Testis (tissue), 3 donors: ENCODE results near the gene SIK3. TPM values are rescaled to one million over a fixed set of nuclear protein-coding genes. Genes with fewer than 3 reads are reported as not detected.
"Not testable (repeated sequence)": the region's sequence is repeated elsewhere in the genome, so short reads cannot be mapped to it uniquely, and the experiment has no call there.

Experiments
- DNase-seq: peaks from one replicate; pipeline ENCODE4 v3.0.0-alpha.2; 2019
- H3K27ac ChIP-seq, 2 donors: fragments of 200-600 bp; sonication (generic); one replicate each; pipeline ENCODE4 v1.5.1; 2019
- H3K27me3 ChIP-seq: fragments of 200-600 bp; sonication (generic); one replicate; pipeline ENCODE4 v1.5.1; 2019
- H3K36me3 ChIP-seq: fragments of 200-600 bp; sonication (generic); one replicate; pipeline ENCODE4 v1.5.1; 2017; ENCODE audit warnings: low read depth; ENCODE audit errors: missing control alignments
- H3K4me1 ChIP-seq: fragments of 200-600 bp; sonication (generic); one replicate; pipeline ENCODE4 v1.5.1; 2019
- H3K4me3 ChIP-seq, 2 donors: fragments of 200-600 bp; sonication (generic); one replicate each; pipeline ENCODE4 v1.5.1; 2017 to 2019
- H3K9me3 ChIP-seq: fragments of 200-600 bp; sonication (generic); one replicate; pipeline ENCODE4 v1.5.1; 2017
- POLR2A ChIP-seq: fragments of 450-650 bp; IDR thresholded peaks from one replicate; pipeline ENCODE4 v1.6.1; 2017; ENCODE audit warnings: antibody characterized with exemption, mild to moderate bottlenecking, moderate library complexity
- WGBS, 2 donors: methylation state at CpG; one replicate each; pipeline ENCODE4 v1.1.5; 2018; 5-methylcytosine and 5-hydroxymethylcytosine counted together
- intact Hi-C: fragments of 100-400 bp; cut with DNase I; formaldehyde crosslinking; loops from one replicate; pipeline ENCODE4 v1.15.1; 2023; ENCODE audit warnings: low total_unique reads
- polyA plus RNA-seq: library from polyadenylated mRNA; stranded (reverse); fragments of 350-450 nt; fragmentation: Illumina TruSeq; extraction: RNeasy Lipid Tissue Mini Kit (QIAGEN cat#74804); gene quantifications from one replicate; pipeline ENCODE4 v1.2.3, GENCODE V29; 2014; ENCODE audit warnings: low read depth, low replicate concordance; ENCODE audit not compliant: insufficient read depth
- total RNA-seq, 2 donors: library from RNA; depleted of rRNA; stranded (reverse); fragments of >200 nt; gene quantifications; one replicate each; pipeline ENCODE4 v1.2.3, GENCODE V29; 2016
- TF ChIP-seq, protein P1 (sequence below), 3 experiments: fragments of 450-650 bp in 2 of 3; fragments of 200-600 bp in 1 of 3; sonication (generic) in 1 of 3; IDR thresholded peaks; one replicate each; pipeline ENCODE4 v1.5.1; 2016 to 2019; ENCODE audit warnings: antibody characterized with exemption in 3 of 3, mild to moderate bottlenecking in 2 of 3, moderate library complexity in 1 of 3

Gene SIK3
- total and polyA plus RNA-seq, 3 donors from 2014 or later: 112 to 125 (median 123) TPM

DNA sequence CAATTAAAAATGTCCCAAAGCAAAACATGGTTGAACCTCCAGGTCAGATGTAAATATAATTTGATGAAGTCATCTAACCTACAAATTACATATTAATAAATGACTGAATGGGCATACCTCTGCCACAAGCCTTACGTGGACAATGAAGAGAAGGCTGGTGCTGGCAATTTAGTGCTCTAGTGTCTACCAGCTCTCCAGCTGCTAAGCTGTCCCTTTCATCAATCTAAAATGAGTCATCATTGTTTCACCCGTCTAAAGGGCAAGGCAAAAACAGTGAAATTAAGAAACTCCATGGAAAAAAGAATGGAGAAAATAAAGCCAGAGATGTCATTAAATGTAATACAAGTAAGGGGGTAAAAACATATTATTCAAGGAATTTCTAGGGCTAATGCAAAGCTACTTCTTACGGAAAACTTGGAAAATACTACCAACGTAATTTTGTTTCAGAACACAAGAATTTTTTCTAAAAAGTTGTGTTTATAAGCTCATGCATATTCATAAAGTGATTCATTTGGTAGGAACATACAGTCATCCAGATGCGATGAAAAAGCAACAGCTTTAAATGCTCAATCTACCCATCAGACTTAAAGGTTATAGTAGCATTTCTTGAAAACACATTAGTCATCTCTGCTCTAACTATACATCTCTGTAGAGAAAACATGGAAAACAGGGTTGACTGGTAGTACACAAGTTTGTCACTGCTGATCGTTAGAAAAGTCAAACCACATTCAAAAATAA, 71.5 kb downstream of the SIK3 start:
- Histone ChIP-seq H3K4me1 (no peaks in the 10 kb centered on the region), H3K27me3 (no peaks in the 10 kb centered on the region), H3K36me3 (no peaks in the 10 kb centered on the region), H3K27ac (no peak overlapping the region), H3K9me3 (no peaks in the 10 kb centered on the region), H3K4me3 (no peak overlapping the region)
- DNase-seq: no peak
- WGBS, 2 donors: 83 to 89% methylated on average over 6 of the region's 6 CpGs
- intact Hi-C loops: no loop called here
- no peak for TF ChIP-seq POLR2A
- TF ChIP-seq, protein P1, sequence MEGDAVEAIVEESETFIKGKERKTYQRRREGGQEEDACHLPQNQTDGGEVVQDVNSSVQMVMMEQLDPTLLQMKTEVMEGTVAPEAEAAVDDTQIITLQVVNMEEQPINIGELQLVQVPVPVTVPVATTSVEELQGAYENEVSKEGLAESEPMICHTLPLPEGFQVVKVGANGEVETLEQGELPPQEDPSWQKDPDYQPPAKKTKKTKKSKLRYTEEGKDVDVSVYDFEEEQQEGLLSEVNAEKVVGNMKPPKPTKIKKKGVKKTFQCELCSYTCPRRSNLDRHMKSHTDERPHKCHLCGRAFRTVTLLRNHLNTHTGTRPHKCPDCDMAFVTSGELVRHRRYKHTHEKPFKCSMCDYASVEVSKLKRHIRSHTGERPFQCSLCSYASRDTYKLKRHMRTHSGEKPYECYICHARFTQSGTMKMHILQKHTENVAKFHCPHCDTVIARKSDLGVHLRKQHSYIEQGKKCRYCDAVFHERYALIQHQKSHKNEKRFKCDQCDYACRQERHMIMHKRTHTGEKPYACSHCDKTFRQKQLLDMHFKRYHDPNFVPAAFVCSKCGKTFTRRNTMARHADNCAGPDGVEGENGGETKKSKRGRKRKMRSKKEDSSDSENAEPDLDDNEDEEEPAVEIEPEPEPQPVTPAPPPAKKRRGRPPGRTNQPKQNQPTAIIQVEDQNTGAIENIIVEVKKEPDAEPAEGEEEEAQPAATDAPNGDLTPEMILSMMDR (IDR thresholded peaks at IDR 0.05): no peak

DNA sequence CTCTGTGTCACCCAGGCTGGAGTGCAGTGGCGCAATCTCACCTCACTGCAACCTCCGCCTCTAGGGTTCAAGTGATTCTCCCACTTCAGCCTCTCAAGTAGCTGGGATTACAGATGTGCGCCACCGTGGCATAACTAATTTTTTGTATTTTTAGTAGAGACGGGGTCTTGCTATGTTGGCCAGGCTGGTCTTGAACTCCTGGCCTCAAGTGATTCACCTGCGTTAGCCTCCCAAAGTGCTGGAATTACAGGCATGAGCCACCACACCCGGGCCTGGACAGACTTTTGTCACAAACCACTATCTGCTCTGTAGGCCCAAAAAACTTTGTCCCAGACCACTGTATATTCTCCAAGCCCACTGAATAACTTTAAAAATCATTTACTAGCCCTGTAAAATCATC, 74.5 kb downstream of the SIK3 start:
- H3K9me3 ChIP-seq, DNase-seq, H3K36me3 ChIP-seq, H3K4me3 ChIP-seq, H3K27ac ChIP-seq, H3K27me3 ChIP-seq, intact Hi-C loops, H3K4me1 ChIP-seq: not testable (repeated sequence)
- 95 to 96% methylated on average over 7 of the region's 7 CpGs for WGBS, 2 donors

DNA sequence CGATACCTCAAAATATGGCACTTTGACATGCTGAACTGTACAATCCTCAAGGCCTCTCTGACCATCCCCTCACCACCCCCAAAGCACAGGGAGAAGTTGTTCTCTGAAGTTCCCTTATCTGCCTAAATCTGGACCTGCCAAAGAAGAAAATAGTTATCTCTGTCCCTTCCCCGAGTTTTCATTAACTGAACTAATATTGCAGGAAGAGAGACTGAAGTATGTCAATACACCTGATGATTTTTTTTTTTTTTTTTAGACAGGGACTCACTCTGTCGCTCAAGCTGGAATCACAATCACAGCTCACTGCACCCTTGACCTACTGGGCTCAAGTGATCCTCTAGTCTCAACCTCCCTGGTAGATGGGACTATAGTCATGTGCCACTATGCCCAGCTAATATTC, 75.0 kb downstream of the SIK3 start:
- no peak overlapping the region for H3K4me3 ChIP-seq
- no peaks in the 10 kb centered on the region for H3K9me3 ChIP-seq
- DNase-seq: no peak
- TF ChIP-seq, protein P1 (IDR thresholded peaks at IDR 0.05): no peak
- TF ChIP-seq POLR2A: no peak
- H3K27me3 ChIP-seq: no peaks in the 10 kb centered on the region
- intact Hi-C loops: no loop called here
- H3K27ac ChIP-seq: no peak overlapping the region
- peaks cover 5% of the 10 kb centered on the region for H3K4me1 ChIP-seq
- 68 to 72% methylated on average over 3 of the region's 3 CpGs for WGBS, 2 donors
- H3K36me3 ChIP-seq: no peaks in the 10 kb centered on the region

DNA sequence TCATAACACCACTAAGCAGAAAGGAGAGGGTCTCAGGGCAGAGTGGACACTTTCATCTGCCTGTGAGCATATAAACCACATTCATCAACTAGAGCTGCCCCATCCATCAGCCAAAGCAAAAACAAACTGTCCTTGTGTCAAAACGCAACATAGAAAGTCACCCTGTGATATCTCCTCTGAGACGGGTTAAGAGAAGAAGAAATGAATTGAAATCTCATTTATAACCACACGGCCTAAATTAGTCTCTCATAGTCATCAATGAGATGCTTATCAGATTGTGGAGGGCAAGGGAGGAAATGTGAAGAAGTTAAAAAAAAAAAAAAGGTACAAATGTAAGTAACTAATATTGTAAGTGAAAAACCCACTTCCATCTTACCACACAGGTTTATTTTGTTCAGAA, 75.7 kb downstream of the SIK3 start:
- TF ChIP-seq, protein P1 (IDR thresholded peaks at IDR 0.05): no peak
- TF ChIP-seq POLR2A: no peak
- H3K4me1 ChIP-seq: peaks cover 5% of the 10 kb centered on the region

DNA sequence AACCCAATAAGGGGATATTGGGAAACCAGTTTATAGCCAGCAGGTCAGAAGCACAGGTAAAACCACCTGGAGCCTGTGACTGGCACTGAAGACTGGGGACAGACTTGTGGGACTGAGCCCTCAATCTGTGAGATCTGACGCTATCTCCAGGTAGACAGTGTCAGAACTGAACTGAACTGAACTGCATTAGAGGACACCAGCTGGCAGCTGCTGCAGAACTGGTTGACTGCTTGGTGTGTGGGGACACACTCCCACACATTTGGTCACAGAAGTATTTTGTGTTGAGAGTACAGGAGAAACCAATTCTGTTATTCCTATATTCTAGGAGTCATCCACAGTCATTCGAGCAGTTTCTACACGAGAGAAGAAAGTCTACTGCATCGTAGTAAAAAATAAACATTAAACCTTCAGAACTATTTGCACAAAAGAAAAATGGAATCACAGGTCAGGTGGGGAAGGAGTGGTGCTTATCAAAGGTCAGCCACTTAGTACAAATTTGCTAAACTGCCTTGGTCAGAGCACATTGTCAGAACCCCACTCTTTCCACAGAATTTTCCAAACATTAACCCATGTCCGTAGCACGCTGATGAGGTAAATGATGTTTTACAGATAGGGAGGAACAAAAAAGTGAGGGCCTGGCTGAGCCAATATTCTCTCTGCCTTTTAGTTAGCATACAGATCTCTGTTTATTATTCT, 77.2 kb downstream of the SIK3 start:
- H3K36me3 ChIP-seq: no peaks in the 10 kb centered on the region
- intact Hi-C loops: no loop called here
- H3K27me3 ChIP-seq: no peaks in the 10 kb centered on the region
- 67 to 68% methylated on average over 6 of the region's 6 CpGs for WGBS, 2 donors
- TF ChIP-seq, protein P1 (IDR thresholded peaks at IDR 0.05): no peak
- TF ChIP-seq POLR2A: no peak
- no peak overlapping the region for H3K27ac ChIP-seq
- no peaks in the 10 kb centered on the region for H3K9me3 ChIP-seq
- no peak overlapping the region for H3K4me3 ChIP-seq
- peak; percentile 28 for DNase-seq
- peaks cover 5% of the 10 kb centered on the region for H3K4me1 ChIP-seq

More for the DNA sequence above, 75.7 kb downstream of the SIK3 start:
- Histone ChIP-seq H3K27me3 (no peaks in the 10 kb centered on the region), H3K27ac (no peak overlapping the region), H3K9me3 (no peaks in the 10 kb centered on the region), H3K36me3 (no peaks in the 10 kb centered on the region), H3K4me3 (no peak overlapping the region)
- intact Hi-C loops: no loop called here
- 67 to 69% methylated on average over 3 of the region's 3 CpGs for WGBS, 2 donors
- DNase-seq: no peak
